Measurements from ENCODE around the gene DNHD1.

DNHD1 gene

GRCh38 chr11:6557761-6558674 lies 60.9 kb downstream of the DNHD1 start:
- no peak for TF ChIP-seq CTCF (conservative IDR thresholded peaks at IDR 0.05)
- H3K27ac ChIP-seq, result no peak overlapping the region

GRCh38 chr11:6559369-6559768 lies 62.3 kb downstream of the DNHD1 start:
- H3K27ac ChIP-seq, result no peak overlapping the region
- no peak for TF ChIP-seq CTCF (conservative IDR thresholded peaks at IDR 0.05)

GRCh38 chr11:6561288-6561687 lies 64.2 kb downstream of the DNHD1 start:
- TF ChIP-seq CTCF (conservative IDR thresholded peaks at IDR 0.05), result no peak
- H3K27ac ChIP-seq, result no peak overlapping the region

- no peak for TF ChIP-seq CTCF (conservative IDR thresholded peaks at IDR 0.05)
- no peak overlapping the region for H3K27ac ChIP-seq
Measured at GRCh38 chr11:6563121-6563619, 66.1 kb downstream of the DNHD1 start.

GRCh38 chr11:6563667-6564066 lies 66.6 kb downstream of the DNHD1 start:
- no peak overlapping the region for H3K27ac ChIP-seq
- no peak for TF ChIP-seq CTCF (conservative IDR thresholded peaks at IDR 0.05)

- TF ChIP-seq CTCF (conservative IDR thresholded peaks at IDR 0.05), result no peak
- H3K27ac ChIP-seq, result no peak overlapping the region
Measured at GRCh38 chr11:6565325-6565724, 68.2 kb downstream of the DNHD1 start.

- no peak for TF ChIP-seq CTCF (conservative IDR thresholded peaks at IDR 0.05)
- H3K27ac ChIP-seq, result no peak overlapping the region
Measured at GRCh38 chr11:6565988-6566703, 69.1 kb downstream of the DNHD1 start.
